ENCODE results near the gene PCK2.
A peak's percentile ranks its signal among the peaks of the same experiment; 100 is the strongest.

Gene PCK2

GRCh38 chr14:24146453-24146977 lies 52.4 kb downstream of the PCK2 start, which contains the start of gene PSME2 (continued):
- TF ChIP-seq ZBTB10 (tag by site-specific recombination; IDR thresholded peaks at IDR 0.05): peak; percentile 70; the same call in 1 of the 2 replicates
- TF ChIP-seq ZNF785 (tag by site-specific recombination; IDR thresholded peaks at IDR 0.05): no peak
- TF ChIP-seq ZEB2 (tag by site-specific recombination; IDR thresholded peaks at IDR 0.05): no peak
- TF ChIP-seq, protein P1, sequence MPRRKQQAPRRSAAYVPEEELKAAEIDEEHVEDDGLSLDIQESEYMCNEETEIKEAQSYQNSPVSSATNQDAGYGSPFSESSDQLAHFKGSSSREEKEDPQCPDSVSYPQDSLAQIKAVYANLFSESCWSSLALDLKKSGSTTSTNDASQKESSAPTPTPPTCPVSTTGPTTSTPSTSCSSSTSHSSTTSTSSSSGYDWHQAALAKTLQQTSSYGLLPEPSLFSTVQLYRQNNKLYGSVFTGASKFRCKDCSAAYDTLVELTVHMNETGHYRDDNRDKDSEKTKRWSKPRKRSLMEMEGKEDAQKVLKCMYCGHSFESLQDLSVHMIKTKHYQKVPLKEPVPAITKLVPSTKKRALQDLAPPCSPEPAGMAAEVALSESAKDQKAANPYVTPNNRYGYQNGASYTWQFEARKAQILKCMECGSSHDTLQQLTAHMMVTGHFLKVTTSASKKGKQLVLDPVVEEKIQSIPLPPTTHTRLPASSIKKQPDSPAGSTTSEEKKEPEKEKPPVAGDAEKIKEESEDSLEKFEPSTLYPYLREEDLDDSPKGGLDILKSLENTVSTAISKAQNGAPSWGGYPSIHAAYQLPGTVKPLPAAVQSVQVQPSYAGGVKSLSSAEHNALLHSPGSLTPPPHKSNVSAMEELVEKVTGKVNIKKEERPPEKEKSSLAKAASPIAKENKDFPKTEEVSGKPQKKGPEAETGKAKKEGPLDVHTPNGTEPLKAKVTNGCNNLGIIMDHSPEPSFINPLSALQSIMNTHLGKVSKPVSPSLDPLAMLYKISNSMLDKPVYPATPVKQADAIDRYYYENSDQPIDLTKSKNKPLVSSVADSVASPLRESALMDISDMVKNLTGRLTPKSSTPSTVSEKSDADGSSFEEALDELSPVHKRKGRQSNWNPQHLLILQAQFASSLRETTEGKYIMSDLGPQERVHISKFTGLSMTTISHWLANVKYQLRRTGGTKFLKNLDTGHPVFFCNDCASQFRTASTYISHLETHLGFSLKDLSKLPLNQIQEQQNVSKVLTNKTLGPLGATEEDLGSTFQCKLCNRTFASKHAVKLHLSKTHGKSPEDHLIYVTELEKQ (tag by site-specific recombination; IDR thresholded peaks at IDR 0.05; ENCODE audit: borderline replicate concordance): no peak
- TF ChIP-seq KLF7 (tag by site-specific recombination; IDR thresholded peaks at IDR 0.05; ENCODE audit: borderline replicate concordance): no peak
- no peak for TF ChIP-seq ZNF555 (tag by site-specific recombination; conservative IDR thresholded peaks at IDR 0.05)
- TF ChIP-seq, protein P2, sequence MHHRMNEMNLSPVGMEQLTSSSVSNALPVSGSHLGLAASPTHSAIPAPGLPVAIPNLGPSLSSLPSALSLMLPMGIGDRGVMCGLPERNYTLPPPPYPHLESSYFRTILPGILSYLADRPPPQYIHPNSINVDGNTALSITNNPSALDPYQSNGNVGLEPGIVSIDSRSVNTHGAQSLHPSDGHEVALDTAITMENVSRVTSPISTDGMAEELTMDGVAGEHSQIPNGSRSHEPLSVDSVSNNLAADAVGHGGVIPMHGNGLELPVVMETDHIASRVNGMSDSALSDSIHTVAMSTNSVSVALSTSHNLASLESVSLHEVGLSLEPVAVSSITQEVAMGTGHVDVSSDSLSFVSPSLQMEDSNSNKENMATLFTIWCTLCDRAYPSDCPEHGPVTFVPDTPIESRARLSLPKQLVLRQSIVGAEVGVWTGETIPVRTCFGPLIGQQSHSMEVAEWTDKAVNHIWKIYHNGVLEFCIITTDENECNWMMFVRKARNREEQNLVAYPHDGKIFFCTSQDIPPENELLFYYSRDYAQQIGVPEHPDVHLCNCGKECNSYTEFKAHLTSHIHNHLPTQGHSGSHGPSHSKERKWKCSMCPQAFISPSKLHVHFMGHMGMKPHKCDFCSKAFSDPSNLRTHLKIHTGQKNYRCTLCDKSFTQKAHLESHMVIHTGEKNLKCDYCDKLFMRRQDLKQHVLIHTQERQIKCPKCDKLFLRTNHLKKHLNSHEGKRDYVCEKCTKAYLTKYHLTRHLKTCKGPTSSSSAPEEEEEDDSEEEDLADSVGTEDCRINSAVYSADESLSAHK (tag by site-specific recombination; IDR thresholded peaks at IDR 0.05): no peak
- TF ChIP-seq ZNF473 (tag by site-specific recombination; IDR thresholded peaks at IDR 0.05): no peak
- TF ChIP-seq ZNF10 (tag by site-specific recombination; IDR thresholded peaks at IDR 0.05): no peak
- TF ChIP-seq ZNF221 (tag by site-specific recombination; IDR thresholded peaks at IDR 0.05; ENCODE audit: borderline replicate concordance): no peak
- TF ChIP-seq, protein P3, sequence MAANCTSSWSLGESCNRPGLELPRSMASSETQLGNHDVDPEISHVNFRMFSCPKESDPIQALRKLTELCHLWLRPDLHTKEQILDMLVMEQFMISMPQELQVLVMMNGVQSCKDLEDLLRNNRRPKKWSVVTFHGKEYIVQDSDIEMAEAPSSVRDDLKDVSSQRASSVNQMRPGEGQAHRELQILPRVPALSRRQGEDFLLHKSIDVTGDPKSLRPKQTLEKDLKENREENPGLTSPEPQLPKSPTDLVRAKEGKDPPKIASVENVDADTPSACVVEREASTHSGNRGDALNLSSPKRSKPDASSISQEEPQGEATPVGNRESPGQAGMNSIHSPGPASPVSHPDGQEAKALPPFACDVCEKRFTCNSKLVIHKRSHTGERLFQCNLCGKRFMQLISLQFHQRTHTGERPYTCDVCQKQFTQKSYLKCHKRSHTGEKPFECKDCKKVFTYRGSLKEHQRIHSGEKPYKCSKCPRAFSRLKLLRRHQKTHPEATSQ (tag by site-specific recombination; IDR thresholded peaks at IDR 0.05): no peak
- TF ChIP-seq, protein P4, sequence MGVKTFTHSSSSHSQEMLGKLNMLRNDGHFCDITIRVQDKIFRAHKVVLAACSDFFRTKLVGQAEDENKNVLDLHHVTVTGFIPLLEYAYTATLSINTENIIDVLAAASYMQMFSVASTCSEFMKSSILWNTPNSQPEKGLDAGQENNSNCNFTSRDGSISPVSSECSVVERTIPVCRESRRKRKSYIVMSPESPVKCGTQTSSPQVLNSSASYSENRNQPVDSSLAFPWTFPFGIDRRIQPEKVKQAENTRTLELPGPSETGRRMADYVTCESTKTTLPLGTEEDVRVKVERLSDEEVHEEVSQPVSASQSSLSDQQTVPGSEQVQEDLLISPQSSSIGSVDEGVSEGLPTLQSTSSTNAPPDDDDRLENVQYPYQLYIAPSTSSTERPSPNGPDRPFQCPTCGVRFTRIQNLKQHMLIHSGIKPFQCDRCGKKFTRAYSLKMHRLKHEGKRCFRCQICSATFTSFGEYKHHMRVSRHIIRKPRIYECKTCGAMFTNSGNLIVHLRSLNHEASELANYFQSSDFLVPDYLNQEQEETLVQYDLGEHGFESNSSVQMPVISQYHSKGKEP (tag by site-specific recombination; IDR thresholded peaks at IDR 0.05): no peak
- TF ChIP-seq ZNF404 (tag by site-specific recombination; IDR thresholded peaks at IDR 0.05): no peak
- no peak for TF ChIP-seq ZNF701 (tag by site-specific recombination; IDR thresholded peaks at IDR 0.05)
- no peak for TF ChIP-seq WT1 (tag by site-specific recombination; IDR thresholded peaks at IDR 0.05)
- peak; percentile 97 for TF ChIP-seq ZXDB (tag by site-specific recombination; IDR thresholded peaks at IDR 0.05)
- no peak for TF ChIP-seq ZNF140 (tag by site-specific recombination; IDR thresholded peaks at IDR 0.05)
- no peak for TF ChIP-seq ZNF610 (tag by site-specific recombination; IDR thresholded peaks at IDR 0.05; ENCODE audit: borderline replicate concordance)
- TF ChIP-seq ZNF777 (tag by site-specific recombination; IDR thresholded peaks at IDR 0.05; ENCODE audit: borderline replicate concordance): no peak
- no peak for TF ChIP-seq ZNF596 (tag by site-specific recombination; IDR thresholded peaks at IDR 0.05)
- no peak for TF ChIP-seq ZBTB48 (tag by site-specific recombination; IDR thresholded peaks at IDR 0.05)
- TF ChIP-seq ZBTB20 (tag by site-specific recombination; IDR thresholded peaks at IDR 0.05): peak; percentile 91
- TF ChIP-seq ZNF335 (tag by site-specific recombination; conservative IDR thresholded peaks at IDR 0.05): peak; percentile 70
- no peak for TF ChIP-seq TCF7L2 (IDR thresholded peaks at IDR 0.05; ENCODE audit: borderline replicate concordance, low read depth, low read length)
- TF ChIP-seq, protein P5, sequence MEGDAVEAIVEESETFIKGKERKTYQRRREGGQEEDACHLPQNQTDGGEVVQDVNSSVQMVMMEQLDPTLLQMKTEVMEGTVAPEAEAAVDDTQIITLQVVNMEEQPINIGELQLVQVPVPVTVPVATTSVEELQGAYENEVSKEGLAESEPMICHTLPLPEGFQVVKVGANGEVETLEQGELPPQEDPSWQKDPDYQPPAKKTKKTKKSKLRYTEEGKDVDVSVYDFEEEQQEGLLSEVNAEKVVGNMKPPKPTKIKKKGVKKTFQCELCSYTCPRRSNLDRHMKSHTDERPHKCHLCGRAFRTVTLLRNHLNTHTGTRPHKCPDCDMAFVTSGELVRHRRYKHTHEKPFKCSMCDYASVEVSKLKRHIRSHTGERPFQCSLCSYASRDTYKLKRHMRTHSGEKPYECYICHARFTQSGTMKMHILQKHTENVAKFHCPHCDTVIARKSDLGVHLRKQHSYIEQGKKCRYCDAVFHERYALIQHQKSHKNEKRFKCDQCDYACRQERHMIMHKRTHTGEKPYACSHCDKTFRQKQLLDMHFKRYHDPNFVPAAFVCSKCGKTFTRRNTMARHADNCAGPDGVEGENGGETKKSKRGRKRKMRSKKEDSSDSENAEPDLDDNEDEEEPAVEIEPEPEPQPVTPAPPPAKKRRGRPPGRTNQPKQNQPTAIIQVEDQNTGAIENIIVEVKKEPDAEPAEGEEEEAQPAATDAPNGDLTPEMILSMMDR (tag by site-specific recombination; IDR thresholded peaks at IDR 0.05): no peak
- no peak for TF ChIP-seq SCRT2 (tag by site-specific recombination; IDR thresholded peaks at IDR 0.05)

Measured in HEK293 (cell line).